IMR-90 (cell line): ENCODE data around the gene LOXL4. TPM values are rescaled to one million over a fixed set of nuclear protein-coding genes. Genes with fewer than 3 reads are reported as not detected.

Source experiments
- ATAC-seq: fragments of 200-7000 bp; cut with Tn5 transposase; 2 replicates; pipeline ENCODE4 v1.9.1; 2020; ENCODE audit warnings: low read depth, mild to moderate bottlenecking, moderate library complexity
- BruUV-seq: library from RNA; stranded (reverse); fragments of 400-500 nt; replicated peaks from 2 replicates; lab custom pipeline; 2021; lab: Mats Ljungman, UMichigan
- CTCF ChIA-PET: fragments of 300-600 bp; formaldehyde crosslinking; extraction: SDS; loops from one replicate; lab custom pipeline; 2021; ENCODE audit warnings: antibody characterized with exemption; lab: Yijun Ruan, JAX
- POLR2A ChIA-PET: fragments of 300-600 bp; sonication (Branson Sonifier 250); formaldehyde crosslinking; loops from one replicate; lab custom pipeline; 2022; ENCODE audit warnings: antibody characterized with exemption; ENCODE audit not compliant: unreplicated experiment; lab: Charles Lee
- DNase-seq: peaks from one replicate; pipeline ENCODE4 v3.0.0; 2013
- H2AFZ ChIP-seq: replicated peaks from 2 replicates; pipeline ENCODE3; 2013; ENCODE audit warnings: low read length, mild to moderate bottlenecking; ENCODE audit not compliant: poor library complexity
- H2AK5ac ChIP-seq: 2 replicates; pipeline ENCODE4 v1.6.1; 2013; ENCODE audit warnings: low read depth, low read length, inconsistent platforms
- H2AK9ac ChIP-seq: replicated peaks from 2 replicates; pipeline ENCODE3; 2013; ENCODE audit warnings: mild to moderate bottlenecking, low read depth, low read length, moderate library complexity; ENCODE audit not compliant: poor library complexity
- H2BK120ac ChIP-seq: 2 replicates; pipeline ENCODE4 v1.6.1; 2013; ENCODE audit warnings: low read depth, low read length, inconsistent platforms
- H2BK15ac ChIP-seq: 3 replicates; pipeline ENCODE4 v1.6.1; 2013; ENCODE audit warnings: low read depth, low read length, inconsistent platforms
- H2BK20ac ChIP-seq: 2 replicates; pipeline ENCODE4 v1.6.1; 2013; ENCODE audit warnings: low read depth, mild to moderate bottlenecking, inconsistent platforms, low read length, moderate library complexity
- H2BK5ac ChIP-seq: 2 replicates; pipeline ENCODE4 v1.6.1; 2013; ENCODE audit warnings: mild to moderate bottlenecking, low read depth, low read length, inconsistent platforms; ENCODE audit not compliant: poor library complexity, severe bottlenecking
- H3K14ac ChIP-seq: replicated peaks from 2 replicates; pipeline ENCODE4 v1.6.1; 2013; ENCODE audit warnings: low read depth, low read length, inconsistent platforms
- H3K18ac ChIP-seq: 2 replicates; pipeline ENCODE4 v1.6.1; 2013; ENCODE audit warnings: low read depth, low read length, control low read depth
- H3K23ac ChIP-seq: 2 replicates; pipeline ENCODE4 v1.6.1; 2013; ENCODE audit warnings: low read depth, low read length, inconsistent platforms
- H3K27ac ChIP-seq: 2 replicates; pipeline ENCODE4 v1.5.1; 2013; ENCODE audit warnings: mild to moderate bottlenecking, control low read depth, low read length; ENCODE audit not compliant: insufficient read depth
- H3K27me3 ChIP-seq: 2 replicates; pipeline ENCODE4 v1.6.1; 2013; ENCODE audit warnings: low read length; ENCODE audit not compliant: control insufficient read depth, insufficient read depth
- H3K36me3 ChIP-seq: 2 replicates; pipeline ENCODE4 v1.6.1; 2013; ENCODE audit warnings: low read length, mixed read lengths; ENCODE audit not compliant: control insufficient read depth, insufficient read depth
- H3K4ac ChIP-seq: 2 replicates; pipeline ENCODE4 v1.6.1; 2013; ENCODE audit warnings: low read depth, low read length, inconsistent platforms
- H3K4me1 ChIP-seq: 2 replicates; pipeline ENCODE4 v1.6.1; 2013; ENCODE audit warnings: low read length, mixed read lengths; ENCODE audit not compliant: control insufficient read depth, insufficient read depth
- H3K4me2 ChIP-seq: 2 replicates; pipeline ENCODE4 v1.6.1; 2013; ENCODE audit warnings: low read depth, mild to moderate bottlenecking, control low read depth, low read length, moderate library complexity
- H3K4me3 ChIP-seq: 2 replicates; pipeline ENCODE4 v1.5.1; 2013; ENCODE audit warnings: low read depth, mild to moderate bottlenecking, control low read depth, low read length, moderate library complexity; ENCODE audit not compliant: insufficient read depth
- H3K56ac ChIP-seq: 2 replicates; pipeline ENCODE4 v1.6.1; 2013; ENCODE audit warnings: low read length, inconsistent platforms; ENCODE audit not compliant: insufficient read depth; ENCODE audit errors: extremely low read depth
- H3K79me1 ChIP-seq, 2 experiments: 2 replicates each; pipeline ENCODE4 v1.6.1; 2013; ENCODE audit warnings: low read length in 2 of 2, inconsistent platforms in 1 of 2, low read depth in 1 of 2
- H3K9ac ChIP-seq: 2 replicates; pipeline ENCODE4 v1.6.1; 2013; ENCODE audit warnings: low read depth, low read length, control low read depth
- H3K9me1 ChIP-seq: 2 replicates; pipeline ENCODE4 v1.6.1; 2013; ENCODE audit warnings: low read length, inconsistent platforms; ENCODE audit not compliant: insufficient read depth
- H3K9me3 ChIP-seq: 2 replicates; pipeline ENCODE4 v1.6.1; 2013; ENCODE audit warnings: low read length; ENCODE audit not compliant: control insufficient read depth, insufficient read depth
- H4K20me1 ChIP-seq: 2 replicates; pipeline ENCODE4 v1.6.1; 2013; ENCODE audit warnings: low read length, inconsistent platforms; ENCODE audit not compliant: insufficient read depth
- H4K5ac ChIP-seq: 2 replicates; pipeline ENCODE4 v1.6.1; 2013; ENCODE audit warnings: mild to moderate bottlenecking, low read depth, low read length, control low read depth
- H4K8ac ChIP-seq, 2 experiments: 2 replicates each; pipeline ENCODE4 v1.6.1; 2013; ENCODE audit warnings: low read depth in 2 of 2, low read length in 2 of 2, control low read depth in 1 of 2, inconsistent platforms in 1 of 2
- H4K91ac ChIP-seq: 2 replicates; pipeline ENCODE4 v1.6.1; 2013; ENCODE audit warnings: low read depth, low read length, inconsistent platforms; ENCODE audit not compliant: insufficient read depth
- CEBPB ChIP-seq: IDR thresholded peaks from 2 replicates; pipeline ENCODE4 v1.6.1; 2012; ENCODE audit warnings: low read depth, low read length, improper control_type of control experiment
- CHD1 ChIP-seq: IDR thresholded peaks from 2 replicates; pipeline ENCODE4 v1.6.1; 2012; ENCODE audit warnings: low read depth, low read length, improper control_type of control experiment
- FOS ChIP-seq: fragments of 150-350 bp; IDR thresholded peaks from 2 replicates; pipeline ENCODE4 v1.6.1; 2016; ENCODE audit warnings: low read depth, low read length
- MXI1 ChIP-seq: IDR thresholded peaks from 2 replicates; pipeline ENCODE4 v1.6.1; 2012; ENCODE audit warnings: low read depth, mild to moderate bottlenecking, low read length, moderate library complexity, borderline replicate concordance
- NFE2L2 ChIP-seq: fragments of 150-350 bp; IDR thresholded peaks from 2 replicates; pipeline ENCODE4 v1.6.1; 2016; ENCODE audit warnings: low read depth, mild to moderate bottlenecking, low read length
- POLR2A ChIP-seq: IDR thresholded peaks from 2 replicates; pipeline ENCODE4 v1.6.1; 2012; ENCODE audit warnings: mild to moderate bottlenecking, low read depth, low read length
- RAD21 ChIP-seq: IDR thresholded peaks from 2 replicates; pipeline ENCODE4 v1.6.1; 2012; ENCODE audit warnings: low read length, improper control_type of control experiment
- RCOR1 ChIP-seq: IDR thresholded peaks from 2 replicates; pipeline ENCODE4 v1.6.1; 2012; ENCODE audit warnings: mild to moderate bottlenecking, low read length, improper control_type of control experiment; ENCODE audit not compliant: insufficient replicate concordance
- SMC3 ChIP-seq: fragments of 150-350 bp; IDR thresholded peaks from 2 replicates; pipeline ENCODE4 v1.6.1; 2016; ENCODE audit warnings: low read depth, mild to moderate bottlenecking, antibody characterized with exemption, low read length, moderate library complexity
- USF2 ChIP-seq: fragments of 150-350 bp; IDR thresholded peaks from 2 replicates; pipeline ENCODE4 v1.6.1; 2017; ENCODE audit warnings: mild to moderate bottlenecking, antibody characterized with exemption, low read length, low read depth
- WGBS, 2 experiments: methylation state at CpG; one replicate each; pipeline versions ENCODE4 v1.1.5 to v1.1.7; 2013; ENCODE audit warnings: missing lambda C conversion rate in 2 of 2; ENCODE audit not compliant: insufficient read length in 1 of 2; ENCODE audit errors: extremely low coverage in 2 of 2; 5-methylcytosine and 5-hydroxymethylcytosine counted together
- dilution Hi-C: fragments of 300-500 bp; cut with HindIII; formaldehyde crosslinking; loops from one replicate; pipeline ENCODE4 v1.14.3; 2018; ENCODE audit warnings: low sequenced_read_pairs; ENCODE audit not compliant: unreplicated experiment
- in situ Hi-C: fragments of 300-500 bp; cut with MboI; formaldehyde crosslinking; loops from 3 replicates; pipeline ENCODE4 v1.14.3; 2019; ENCODE audit warnings: low sequenced_read_pairs, inconsistent platforms, mixed read lengths
- intact Hi-C: fragments of 100-400 bp; cut with micrococcal nuclease; formaldehyde crosslinking; loops from 2 replicates; pipeline ENCODE4 v1.10.0; 2022
- polyA plus RNA-seq, 3 experiments: library from polyadenylated mRNA; depleted of rRNA; stranded (reverse); fragments of >200 nt; gene quantifications; 2 replicates each; pipeline ENCODE4 v1.2.3, GENCODE V29; 2012; ENCODE audit warnings: low replicate concordance in 1 of 3
- total RNA-seq: library from RNA; depleted of rRNA; stranded (reverse); fragments of >200 nt; gene quantifications from 2 replicates; pipeline ENCODE4 v1.2.3, GENCODE V29; 2012

The LOXL4 gene
- total and polyA plus RNA-seq, 2 of the 4 experiments (the other 2 are of a cell fraction) = 20.8 to 26.7 TPM

- ChIA-PET CTCF (no interaction called here), POLR2A (no interaction called here)
- ATAC-seq (peak; percentile 62), DNase-seq (peak; percentile 57)
- dilution Hi-C loops = no loop called here
- peak overlapping the region; percentile 34; the same call in 1 of the 2 replicates for H3K4me2 ChIP-seq
- no peak for TF ChIP-seq FOS
- no peak for TF ChIP-seq USF2
- TF ChIP-seq POLR2A = no peak
- TF ChIP-seq RCOR1 = no peak
- TF ChIP-seq NFE2L2 = no peak
- no peak for TF ChIP-seq CEBPB
- no peak for TF ChIP-seq RAD21
- TF ChIP-seq SMC3 = no peak
- no peak for TF ChIP-seq CHD1
- no peak for TF ChIP-seq MXI1
- no peak overlapping the region for H4K91ac ChIP-seq
- H3K4me1 ChIP-seq = peaks cover 10% of the 10 kb centered on the region
- in situ Hi-C loops = no loop called here
- H3K18ac ChIP-seq = no peak overlapping the region
- H3K9me3 ChIP-seq = no peaks in the 10 kb centered on the region
- H3K27ac ChIP-seq = no peak overlapping the region
- H3K27me3 ChIP-seq = no peaks in the 10 kb centered on the region
- H3K4ac ChIP-seq = no peak overlapping the region
- H2BK20ac ChIP-seq = no peak overlapping the region
- no TSS peak for BruUV-seq
- no CpG with 5 or more reads among the region's 2 CpGs for WGBS, 2 experiments
- H3K56ac ChIP-seq = no peak overlapping the region
- no peak overlapping the region for H2AK5ac ChIP-seq
- no peaks in the 10 kb centered on the region for H3K36me3 ChIP-seq
- H4K20me1 ChIP-seq = peaks cover 14% of the 10 kb centered on the region
- intact Hi-C loops = no loop called here
- no peak overlapping the region for H2AFZ ChIP-seq
- H3K9ac ChIP-seq = no peak overlapping the region
- H3K14ac ChIP-seq = no peak overlapping the region
- H2BK15ac ChIP-seq = no peak overlapping the region
- H2BK120ac ChIP-seq = no peak overlapping the region
- H3K23ac ChIP-seq = no peak overlapping the region
- H2BK5ac ChIP-seq = peak overlapping the region; percentile 74
- no peak overlapping the region for H4K5ac ChIP-seq
- no peak overlapping the region for H4K8ac ChIP-seq
- peaks cover 10 to 21% of the 10 kb centered on the region in 2 experiments for H3K79me1 ChIP-seq
- H2AK9ac ChIP-seq = no peak overlapping the region
- H3K9me1 ChIP-seq = peaks cover 7% of the 10 kb centered on the region
- no peak overlapping the region for H3K4me3 ChIP-seq
Measured at GRCh38 chr10:98224509-98224908, 43.5 kb downstream of the LOXL4 start.
